Measurements from ENCODE around the gene RBFOX2. TPM values are rescaled to one million over a fixed set of nuclear protein-coding genes. Genes with fewer than 3 reads are reported as not detected.

Gene RBFOX2
- total RNA-seq, 2 donors from 2014 or later, result 104 to 120 TPM

DNA sequence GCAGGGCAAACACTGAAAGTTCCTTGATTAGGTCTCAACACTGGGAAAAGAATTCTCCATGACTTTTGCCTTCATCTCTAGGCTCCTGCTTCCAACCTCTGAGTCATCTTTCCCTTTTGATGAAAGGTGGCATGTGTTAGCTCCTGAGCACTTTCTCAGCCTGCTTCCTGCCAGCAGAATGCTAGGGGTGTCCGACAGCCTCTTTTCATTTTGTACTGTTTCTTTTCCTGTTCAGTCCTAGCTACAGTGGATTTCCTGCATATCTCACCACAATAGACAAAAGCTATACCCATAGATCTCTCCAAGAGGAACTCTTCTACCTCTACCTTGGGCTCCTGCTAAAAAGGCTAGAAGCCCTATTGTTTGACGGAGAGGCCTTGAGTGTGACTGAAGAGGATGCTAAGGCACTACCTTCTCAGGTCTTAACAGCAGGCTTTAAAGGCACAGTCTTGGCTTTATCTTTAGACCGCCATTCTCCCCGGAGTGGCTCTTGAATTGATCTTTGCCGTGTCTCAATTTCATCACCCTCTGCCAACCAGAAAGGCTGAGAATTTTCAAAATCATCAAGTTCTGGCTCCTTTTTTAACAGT is 145.5 kb downstream of the RBFOX2 start:
- H3K36me3 Mint-ChIP-seq (ENCODE audit: low read depth), result no peaks in the 10 kb centered on the region
- Histone ChIP-seq H3K4me1 (ENCODE audit: control insufficient read depth, insufficient read depth, low read length) (peaks cover 14% of the 10 kb centered on the region), H3K27me3 (ENCODE audit: control insufficient read depth, insufficient read depth, low read length, poor library complexity, severe bottlenecking) (no peaks in the 10 kb centered on the region), H3K4me3 (ENCODE audit: low read length) (no peak overlapping the region), H3K9ac (ENCODE audit: extremely low read depth, low read length, poor library complexity, severe bottlenecking) (no peak overlapping the region), H3K27ac (ENCODE audit: low read depth, low read length) (no peak overlapping the region), H3K9me3 (ENCODE audit: control insufficient read depth, low read length) (no peaks in the 10 kb centered on the region), H3K36me3 (ENCODE audit: control insufficient read depth, insufficient read depth, low read length) (no peaks in the 10 kb centered on the region)
- no peaks in the 10 kb centered on the region for H3K27me3 Mint-ChIP-seq (ENCODE audit: insufficient read depth)
- peaks cover 36% of the 10 kb centered on the region for H3K4me1 Mint-ChIP-seq
- H3K4me3 Mint-ChIP-seq, result no peak overlapping the region
- TF ChIP-seq CTCF (conservative IDR thresholded peaks at IDR 0.05), result no peak
- DNase-seq, result no peak
- peak overlapping the region; percentile 16 for H3K27ac Mint-ChIP-seq
- 60 to 67% methylated on average over 5 of the region's 5 CpGs for WGBS, 2 experiments (ENCODE audit: insufficient coverage in 1 of 2, insufficient read length in 1 of 2)
- H3K9me3 Mint-ChIP-seq, result no peaks in the 10 kb centered on the region

- Mint-ChIP-seq H3K27me3 (ENCODE audit: insufficient read depth) (no peaks in the 10 kb centered on the region), H3K9me3 (no peaks in the 10 kb centered on the region), H3K27ac (peak overlapping the region; percentile 16), H3K36me3 (ENCODE audit: low read depth) (no peaks in the 10 kb centered on the region), H3K4me1 (peaks cover 29% of the 10 kb centered on the region), H3K4me3 (no peak overlapping the region)
- Histone ChIP-seq H3K36me3 (ENCODE audit: control insufficient read depth, insufficient read depth, low read length) (no peaks in the 10 kb centered on the region), H3K4me3 (ENCODE audit: low read length) (no peak overlapping the region), H3K4me1 (ENCODE audit: control insufficient read depth, insufficient read depth, low read length) (peaks cover 14% of the 10 kb centered on the region), H3K27me3 (ENCODE audit: control insufficient read depth, insufficient read depth, low read length, poor library complexity, severe bottlenecking) (no peaks in the 10 kb centered on the region), H3K27ac (ENCODE audit: low read depth, low read length) (no peak overlapping the region), H3K9me3 (ENCODE audit: control insufficient read depth, low read length) (no peaks in the 10 kb centered on the region), H3K9ac (ENCODE audit: extremely low read depth, low read length, poor library complexity, severe bottlenecking) (no peak overlapping the region)
- DNase-seq, result no peak
- TF ChIP-seq CTCF (conservative IDR thresholded peaks at IDR 0.05), result no peak
- 92 to 93% methylated on average over 4 of the region's 5 CpGs for WGBS, 2 experiments (ENCODE audit: insufficient coverage in 1 of 2, insufficient read length in 1 of 2)
Observed at GRCh38 chr22:35882211-35883030, 146.2 kb downstream of the RBFOX2 start.

DNA sequence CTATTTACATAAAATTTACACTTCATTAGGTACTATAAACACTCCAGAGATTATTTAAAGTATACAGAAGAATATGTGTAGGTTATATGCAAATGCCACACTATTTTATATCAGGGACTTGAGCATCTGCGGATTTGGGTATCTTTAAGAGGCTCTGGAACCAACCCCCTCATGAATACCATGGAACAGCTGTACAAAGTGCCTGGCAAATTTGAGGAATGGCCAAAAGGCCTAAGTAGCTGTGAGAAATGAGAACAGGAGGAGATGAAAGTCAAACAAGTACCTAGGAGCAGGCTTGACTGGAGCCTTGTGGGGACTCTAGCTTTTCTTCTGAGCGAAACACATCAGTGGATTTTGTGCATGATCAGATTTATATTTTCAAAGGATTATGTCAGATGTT is 149.3 kb downstream of the RBFOX2 start:
- peaks cover 3% of the 10 kb centered on the region for H3K9me3 Mint-ChIP-seq
- 98 to 100% methylated on average over 1 to 2 of the region's 2 CpGs for WGBS, 2 experiments (ENCODE audit: insufficient coverage in 1 of 2, insufficient read length in 1 of 2)

More for the DNA sequence above, 149.3 kb downstream of the RBFOX2 start:
- peaks cover 21% of the 10 kb centered on the region for H3K4me1 Mint-ChIP-seq
- no peak for DNase-seq
- H3K27ac Mint-ChIP-seq, result no peak overlapping the region
- Histone ChIP-seq H3K4me1 (ENCODE audit: control insufficient read depth, insufficient read depth, low read length) (peaks cover 9% of the 10 kb centered on the region), H3K9ac (ENCODE audit: extremely low read depth, low read length, poor library complexity, severe bottlenecking) (no peak overlapping the region), H3K27me3 (ENCODE audit: control insufficient read depth, insufficient read depth, low read length, poor library complexity, severe bottlenecking) (no peaks in the 10 kb centered on the region), H3K4me3 (ENCODE audit: low read length) (no peak overlapping the region), H3K36me3 (ENCODE audit: control insufficient read depth, insufficient read depth, low read length) (no peaks in the 10 kb centered on the region), H3K27ac (ENCODE audit: low read depth, low read length) (no peak overlapping the region), H3K9me3 (ENCODE audit: control insufficient read depth, low read length) (peaks cover 12% of the 10 kb centered on the region)
- no peak for TF ChIP-seq CTCF (conservative IDR thresholded peaks at IDR 0.05)
- no peaks in the 10 kb centered on the region for H3K27me3 Mint-ChIP-seq (ENCODE audit: insufficient read depth)
- no peak overlapping the region for H3K4me3 Mint-ChIP-seq
- no peaks in the 10 kb centered on the region for H3K36me3 Mint-ChIP-seq (ENCODE audit: low read depth)
